Right cardiac atrium (tissue), 5 donors: ENCODE data around the gene SPDYE2. TPM values are rescaled to one million over a fixed set of nuclear protein-coding genes. Genes with fewer than 3 reads are reported as not detected.
A peak's percentile ranks its signal among the peaks of the same experiment; 100 is the strongest.
"Not testable (repeated sequence)": the region's sequence is repeated elsewhere in the genome, so short reads cannot be mapped to it uniquely, and the experiment has no call there.

ENCODE experiments used
- ATAC-seq, 2 donors: fragments of 200-7000 bp; cut with Tn5 transposase; one replicate each; pipeline versions ENCODE4 v1.8.0 to v1.9.1; 2020; ENCODE audit warnings: moderate library complexity in 2 of 2, mild to moderate bottlenecking in 1 of 2
- DNase-seq, 3 donors: peaks; one replicate each; pipeline ENCODE4 v3.0.0-alpha.2; 2020
- H3K27ac ChIP-seq: one replicate; pipeline ENCODE4 v1.5.1; 2013; ENCODE audit warnings: mild to moderate bottlenecking, low read length, control low read depth, moderate library complexity
- H3K27me3 ChIP-seq: one replicate; pipeline ENCODE4 v1.6.1; 2013; ENCODE audit not compliant: control insufficient read depth, insufficient read depth
- H3K4me1 ChIP-seq: one replicate; pipeline ENCODE4 v1.6.1; 2013; ENCODE audit warnings: low read length; ENCODE audit not compliant: control insufficient read depth, insufficient read depth
- H3K4me3 ChIP-seq: one replicate; pipeline ENCODE4 v1.5.1; 2013; ENCODE audit warnings: low read length, control low read depth
- H3K9me3 ChIP-seq: one replicate; pipeline ENCODE4 v1.6.1; 2013; ENCODE audit warnings: low read length; ENCODE audit not compliant: control insufficient read depth
- WGBS: extraction: QIAGEN DNeasy Blood & Tissue Kit; methylation state at CpG from one replicate; pipeline ENCODE4 v1.1.7; 2013; 5-methylcytosine and 5-hydroxymethylcytosine counted together
- intact Hi-C, 4 donors: fragments of 100-400 bp; cut with DNase I; formaldehyde crosslinking; loops; one replicate each; pipeline versions ENCODE4 v1.11.0 to v1.14.0; 2022 to 2023
- polyA plus RNA-seq: library from polyadenylated mRNA; stranded (reverse); fragments of 200-250 nt; gene quantifications from one replicate; pipeline ENCODE4 v1.2.3, GENCODE V29; 2013
- total RNA-seq, 4 donors: library from RNA; stranded (reverse); fragmentation: NEBNext Ultra II Directional; extraction: Animal tissue kit (Norgen Biotek cat#: 25700); gene quantifications; one replicate each; pipeline ENCODE4 v1.2.1, GENCODE V29; 2021
- donor health status: healthy with polysubstance abuse.
- donor health status: DM: no; HTN: yes; CAD: no.
- donor health status: DM: no; HTN: no; CAD: no.
- donor health status: DM: no; HTN: yes; CAD: no; lungs with severe emphysema.
- donor health status: DM: yes; HTN: yes; CAD: no.

Gene SPDYE2
- total and polyA plus RNA-seq, 5 donors: 0.09 TPM; not detected in 4

DNA sequence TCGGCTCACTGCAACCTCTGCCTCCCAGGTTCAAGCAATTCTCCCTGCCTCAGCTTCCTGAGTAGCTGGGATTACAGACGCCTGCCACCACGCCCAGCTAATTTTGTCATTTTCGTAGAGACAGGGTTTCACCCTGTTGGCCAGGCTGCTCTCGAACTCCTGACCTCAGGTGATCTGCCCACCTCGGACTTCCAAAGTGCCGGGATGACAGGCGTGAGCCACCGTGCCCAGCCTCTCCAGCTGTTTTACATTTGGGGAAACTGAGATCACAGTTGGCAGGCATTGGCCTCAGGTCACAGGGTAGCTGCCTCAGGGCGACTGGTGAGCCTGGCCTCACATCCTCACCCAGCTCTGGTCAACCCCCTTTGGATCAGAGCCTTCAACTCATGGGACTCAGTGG lies 58.7 kb downstream of the SPDYE2 start:
- H3K4me3 ChIP-seq, H3K27me3 ChIP-seq, H3K9me3 ChIP-seq, ATAC-seq, intact Hi-C loops, H3K4me1 ChIP-seq, H3K27ac ChIP-seq: not testable (repeated sequence)
- DNase-seq: peak in 1 of 3 donors; percentile 55
- 76% methylated on average over 5 of the region's 10 CpGs for WGBS

DNA sequence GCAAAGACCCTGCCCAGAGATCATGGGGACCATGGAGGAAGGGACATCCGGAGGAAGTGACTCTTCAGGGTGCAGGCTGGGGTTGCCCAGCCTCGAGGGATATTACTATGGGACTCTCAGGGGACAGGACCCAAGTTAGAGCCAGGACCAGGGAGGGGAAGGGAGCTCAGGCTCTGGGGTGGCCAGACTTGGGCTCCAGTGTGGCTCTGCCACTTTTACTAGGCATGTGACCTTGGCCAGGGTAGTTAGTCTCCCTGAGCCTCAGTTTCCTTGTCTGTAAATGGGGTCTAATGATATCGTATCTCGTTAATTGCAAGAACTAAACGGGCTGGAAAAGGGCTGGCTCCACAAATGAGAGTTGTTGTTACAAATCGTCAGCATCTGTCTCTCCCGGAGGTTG lies 59.4 kb downstream of the SPDYE2 start:
- DNase-seq: peak in 2 of 3 donors; percentile 40 to 56
- H3K27me3 ChIP-seq, intact Hi-C loops, H3K4me1 ChIP-seq, H3K9me3 ChIP-seq, H3K4me3 ChIP-seq, H3K27ac ChIP-seq: not testable (repeated sequence)
- WGBS: no CpG with 5 or more reads among the region's 7 CpGs
- ATAC-seq: peak in 1 of 2 donors; percentile 4

DNA sequence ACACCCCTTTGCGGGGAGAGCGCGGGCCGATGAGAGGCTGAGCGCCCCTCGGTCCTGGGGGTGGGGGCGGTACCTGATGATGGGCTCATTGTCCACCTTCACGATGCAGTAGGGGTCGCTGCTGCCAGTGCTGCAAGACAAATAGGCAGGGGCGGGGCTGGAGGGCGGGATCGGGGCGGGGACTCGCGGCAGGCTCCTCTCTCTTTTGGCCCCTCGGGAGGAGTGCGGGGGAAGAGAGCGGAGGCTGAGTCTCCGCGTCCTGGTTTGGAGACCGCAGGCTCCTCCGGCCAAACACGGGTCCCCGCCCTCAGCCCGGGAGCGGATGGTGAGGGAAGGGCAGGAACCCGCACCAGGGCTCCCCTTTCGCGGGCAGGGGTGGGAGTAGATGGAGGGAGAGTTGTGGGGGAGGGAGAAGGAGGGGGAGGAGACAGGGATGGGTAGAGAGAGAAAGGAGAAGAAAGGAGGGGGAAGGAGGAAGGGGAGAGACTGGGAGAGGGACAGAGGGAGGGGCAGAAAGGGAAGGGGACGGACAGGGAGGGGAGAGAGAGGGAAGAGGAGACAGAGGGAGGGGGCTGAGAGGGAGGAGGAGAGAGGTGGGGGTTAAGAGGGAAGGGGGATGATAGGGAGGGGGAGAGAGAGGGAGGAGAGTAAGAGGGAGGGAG lies 60.1 kb downstream of the SPDYE2 start:
- H3K27me3 ChIP-seq, DNase-seq, H3K4me3 ChIP-seq, H3K27ac ChIP-seq, intact Hi-C loops, H3K4me1 ChIP-seq, H3K9me3 ChIP-seq: not testable (repeated sequence)
- ATAC-seq: peak; percentile 74 to 80
- no CpG with 5 or more reads among the region's 30 CpGs for WGBS

DNA sequence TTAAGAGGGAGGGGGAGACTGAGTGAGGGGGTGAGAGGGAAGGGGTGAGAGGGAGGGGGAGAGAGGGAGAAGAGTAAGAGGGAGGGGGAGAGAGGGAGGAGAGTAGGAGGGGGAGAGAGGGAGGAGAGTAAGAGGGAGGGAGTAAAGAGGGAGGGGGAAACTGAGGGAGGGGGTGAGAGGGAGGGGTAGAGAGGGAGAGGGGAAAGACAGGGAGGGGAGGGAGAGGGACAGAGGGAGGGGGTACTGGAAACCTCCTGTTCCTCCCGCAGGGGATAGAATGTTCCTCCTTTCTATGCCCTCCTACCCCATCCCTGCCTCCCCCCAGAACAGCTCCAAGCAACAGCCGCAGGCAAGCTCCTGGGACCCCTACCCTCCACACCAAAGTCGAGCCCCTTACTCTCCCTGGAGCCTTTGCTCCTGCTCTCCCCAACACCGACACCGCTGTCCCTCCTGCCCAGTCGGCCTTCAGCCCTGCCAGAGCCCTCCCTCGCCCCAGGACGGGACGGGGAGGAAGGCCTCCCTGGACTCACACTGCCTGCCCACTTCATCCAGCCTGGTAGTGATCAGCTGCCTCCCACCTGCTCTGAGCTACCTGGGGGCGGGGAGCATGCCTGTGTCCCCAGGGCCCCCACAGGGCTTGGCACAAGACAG lies 60.8 kb downstream of the SPDYE2 start:
- 17% methylated on average over 8 of the region's 10 CpGs for WGBS
- ATAC-seq (peak in 1 of 2 donors; percentile 8), DNase-seq (peak; percentile 41 to 75 (median 73))
- peak overlapping the region; percentile 11 for H3K27ac ChIP-seq
- H3K27me3 ChIP-seq, H3K9me3 ChIP-seq, H3K4me1 ChIP-seq, H3K4me3 ChIP-seq, intact Hi-C loops: not testable (repeated sequence)

Other genes starting within 250 kb of the SPDYE2 start
- not detected for gene SPDYE6, start 194.8 kb upstream of the SPDYE2 start, total RNA-seq
- gene SPDYE6, start 194.8 kb upstream of the SPDYE2 start, polyA plus RNA-seq: 0.18 TPM
- gene PRKRIP1, start 154.9 kb upstream of the SPDYE2 start, total RNA-seq: 10 to 100 TPM; 14.6 to 20.5 (median 15.3) TPM
- 17.7 TPM for gene PRKRIP1, start 154.9 kb upstream of the SPDYE2 start, polyA plus RNA-seq
- gene ORAI2, start 117.7 kb upstream of the SPDYE2 start, total RNA-seq: 1 to 10 TPM; 3.6 to 7.4 (median 4.8) TPM
- 2.9 TPM for gene ORAI2, start 117.7 kb upstream of the SPDYE2 start, polyA plus RNA-seq
- gene ALKBH4, start 86.4 kb upstream of the SPDYE2 start, total RNA-seq: 1 to 10 TPM; 7.6 to 9.2 (median 8.3) TPM
- gene ALKBH4, start 86.4 kb upstream of the SPDYE2 start, polyA plus RNA-seq: 7.3 TPM
- gene LRWD1, start 86.2 kb upstream of the SPDYE2 start, total RNA-seq: 10 to 100 TPM in 3 of 4 donors, 1 to 10 TPM in 1; 9.7 to 14.2 (median 11.0) TPM
- 8.5 TPM for gene LRWD1, start 86.2 kb upstream of the SPDYE2 start, polyA plus RNA-seq
- gene POLR2J, start 72.3 kb upstream of the SPDYE2 start, total RNA-seq: 10 to 100 TPM; 51.0 to 63.0 (median 58.8) TPM
- 176 TPM for gene POLR2J, start 72.3 kb upstream of the SPDYE2 start, polyA plus RNA-seq
- gene RASA4B, start 33.4 kb upstream of the SPDYE2 start, total RNA-seq: 10 to 100 TPM in 2 of 4 donors, 1 to 10 TPM in 2; 3.8 to 12.8 (median 9.4) TPM
- gene RASA4B, start 33.4 kb upstream of the SPDYE2 start, polyA plus RNA-seq: 5.8 TPM
- 1 to 10 TPM; 3.4 to 8.3 (median 7.2) TPM for gene UPK3BL2, start 7.5 kb upstream of the SPDYE2 start, total RNA-seq
- gene UPK3BL2, start 7.5 kb upstream of the SPDYE2 start, polyA plus RNA-seq: 2.7 TPM
- 10 to 100 TPM; 10.2 to 17.3 (median 12.3) TPM for gene POLR2J3, start 21.4 kb downstream of the SPDYE2 start, total RNA-seq
- 54.8 TPM for gene POLR2J3, start 21.4 kb downstream of the SPDYE2 start, polyA plus RNA-seq
- 10 to 100 TPM; 10.5 to 27.2 (median 22.7) TPM for gene RASA4, start 65.5 kb downstream of the SPDYE2 start, total RNA-seq
- gene RASA4, start 65.5 kb downstream of the SPDYE2 start, polyA plus RNA-seq: 14.2 TPM
- 10 to 100 TPM in 2 of 4 donors, 1 to 10 TPM in 2; 5.1 to 22.6 (median 9.9) TPM for gene UPK3BL1, start 91.6 kb downstream of the SPDYE2 start, total RNA-seq
- 24.2 TPM for gene UPK3BL1, start 91.6 kb downstream of the SPDYE2 start, polyA plus RNA-seq
- not detected for gene SPDYE2B, start 99.1 kb downstream of the SPDYE2 start, total RNA-seq
- not detected for gene SPDYE2B, start 99.1 kb downstream of the SPDYE2 start, polyA plus RNA-seq
- 1 to 10 TPM; 3.5 to 5.1 (median 4.1) TPM for gene POLR2J2, start 120.4 kb downstream of the SPDYE2 start, total RNA-seq
- 2.8 TPM for gene POLR2J2, start 120.4 kb downstream of the SPDYE2 start, polyA plus RNA-seq
- 1 to 10 TPM; 5.6 to 7.5 (median 6.6) TPM for gene FAM185A, start 197.8 kb downstream of the SPDYE2 start, total RNA-seq
- gene FAM185A, start 197.8 kb downstream of the SPDYE2 start, polyA plus RNA-seq: 4.2 TPM